Measurements from ENCODE around the gene RENBP. TPM values are rescaled to one million over a fixed set of nuclear protein-coding genes. Genes with fewer than 3 reads are reported as not detected.

RENBP gene
- total RNA-seq, 2 experiments from 2014 or later: 5.3 to 6.3 TPM

GRCh38 chrX:153928846-153929245 is 15.6 kb downstream of the RENBP start:
- POLR2A ChIA-PET: interaction anchor here (0.6 to 1.1 kb wide), 3 partner anchors 10 to 76 kb away, joined by 3 to 6 read pairs (median 4); partner anchors contain the start of gene HCFC1
- CTCF ChIA-PET: interaction anchor here (0.9 to 8.5 kb wide), 2 partner anchors 19 to 40 kb away, joined by 3 to 58 read pairs; no protein-coding TSS in a partner anchor

GRCh38 chrX:153927922-153928760 is 16.3 kb downstream of the RENBP start:
- ChIA-PET POLR2A (interaction anchor here (0.6 to 1.1 kb wide), 3 partner anchors 11 to 76 kb away, joined by 3 to 6 read pairs (median 4); partner anchors contain the start of gene HCFC1), CTCF (interaction anchor here (0.9 to 8.5 kb wide), 2 partner anchors 19 to 41 kb away, joined by 3 to 58 read pairs; no protein-coding TSS in a partner anchor)

GRCh38 chrX:153927672-153927921 is 16.8 kb downstream of the RENBP start:
- CTCF ChIA-PET: interaction anchor here (8.5 kb wide), 1 partner anchor 20 kb away, joined by 58 read pairs; no protein-coding TSS in a partner anchor
- POLR2A ChIA-PET: interaction anchor here (1.2 kb wide), 1 partner anchor 42 kb away, joined by 3 read pairs; no protein-coding TSS in a partner anchor

GRCh38 chrX:153926858-153927671 is 17.4 kb downstream of the RENBP start:
- POLR2A ChIA-PET: interaction anchor here (0.5 to 2.5 kb wide), 6 partner anchors 8 to 43 kb away, joined by 3 to 10 read pairs (median 4); partner anchors contain the start of gene NAA10
- CTCF ChIA-PET: interaction anchor here (1.3 to 8.5 kb wide), 3 partner anchors 20 to 45 kb away, joined by 3 to 58 read pairs (median 5); partner anchors contain the start of genes HCFC1 and TMEM187

- ChIA-PET POLR2A (interaction anchor here (0.9 to 2.5 kb wide), 6 partner anchors 8 to 43 kb away, joined by 3 to 12 read pairs (median 4); partner anchors contain the start of gene NAA10), CTCF (interaction anchor here (1.3 to 8.5 kb wide), 3 partner anchors 21 to 46 kb away, joined by 3 to 58 read pairs (median 5); partner anchors contain the start of genes HCFC1 and TMEM187)
These were observed 17.9 kb downstream of the RENBP start for GRCh38 chrX:153926552-153926857.

GRCh38 chrX:153925739-153926551 is 18.5 kb downstream of the RENBP start, which contains the start of gene ARHGAP4:
TSS of gene ARHGAP4 (minus strand) at chrX:153926264. CDS start at chrX:153926202, 62 bp downstream.
- ChIA-PET CTCF (interaction anchor here (0.9 to 8.5 kb wide), 5 partner anchors 15 to 56 kb away, joined by 3 to 58 read pairs (median 3); partner anchors contain the start of genes HCFC1 and TMEM187), POLR2A (interaction anchor here (0.9 to 2.5 kb wide), 8 partner anchors 9 to 44 kb away, joined by 3 to 12 read pairs (median 4); partner anchors contain the start of gene NAA10)

GRCh38 chrX:153925387-153925738 is 19.1 kb downstream of the RENBP start:
- CTCF ChIA-PET: interaction anchor here (0.9 to 8.5 kb wide), 4 partner anchors 14 to 57 kb away, joined by 3 to 58 read pairs (median 4); no protein-coding TSS in a partner anchor
- POLR2A ChIA-PET: interaction anchor here (1.1 to 2.5 kb wide), 5 partner anchors 11 to 41 kb away, joined by 3 to 12 read pairs (median 4); no protein-coding TSS in a partner anchor

- ChIA-PET POLR2A (interaction anchor here (0.5 to 2.5 kb wide), 8 partner anchors 13 to 130 kb away, joined by 3 to 12 read pairs (median 4); partner anchors contain the start of genes IDH3G and SSR4), CTCF (interaction anchor here (0.7 to 8.5 kb wide), 5 partner anchors 8 to 41 kb away, joined by 3 to 58 read pairs (median 3); partner anchors contain the start of gene RENBP)
These were observed 20.1 kb downstream of the RENBP start for GRCh38 chrX:153924149-153924861.

GRCh38 chrX:153922932-153923857 is 21.2 kb downstream of the RENBP start:
- ChIA-PET CTCF (interaction anchor here (0.6 to 8.5 kb wide), 7 partner anchors 9 to 159 kb away, joined by 3 to 58 read pairs (median 3); partner anchors contain the start of gene PLXNB3), POLR2A (interaction anchor here (2.5 kb wide), 1 partner anchor 129 kb away, joined by 7 read pairs; the partner anchor contains the start of genes IDH3G and SSR4)

GRCh38 chrX:153921511-153922446 is 22.7 kb downstream of the RENBP start:
- ChIA-PET CTCF (interaction anchor here (0.5 to 8.5 kb wide), 2 partner anchors 17 to 26 kb away, joined by 3 to 58 read pairs; no protein-coding TSS in a partner anchor), POLR2A (no interaction called here)

DNA sequence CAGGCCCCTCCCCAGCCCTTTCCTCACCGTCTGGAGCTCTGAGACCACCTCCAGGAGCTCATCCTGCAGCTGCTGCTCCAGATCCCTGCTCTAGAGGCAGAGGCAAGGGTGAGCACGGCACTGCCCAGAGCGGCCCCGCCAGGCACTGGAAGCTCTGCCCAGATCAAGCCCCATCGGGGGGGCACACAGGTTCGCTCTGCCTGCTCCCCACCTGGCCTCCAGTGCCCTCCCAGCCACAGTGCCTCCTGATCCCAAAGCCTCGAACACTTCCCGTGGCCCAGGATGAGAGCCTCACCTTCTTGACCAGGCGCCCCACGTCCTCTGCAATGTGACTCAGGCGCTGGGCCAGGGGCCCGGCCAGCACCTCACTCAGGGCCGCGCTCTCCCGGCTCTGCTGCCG is 23.4 kb downstream of the RENBP start:
- ChIA-PET POLR2A (interaction anchor here (0.9 kb wide), 1 partner anchor 46 kb away, joined by 4 read pairs; no protein-coding TSS in a partner anchor), CTCF (no interaction called here)

GRCh38 chrX:153920546-153920945 is 23.9 kb downstream of the RENBP start:
- ChIA-PET CTCF (no interaction called here), POLR2A (interaction anchor here (0.9 kb wide), 1 partner anchor 47 kb away, joined by 4 read pairs; no protein-coding TSS in a partner anchor)

GRCh38 chrX:153919281-153919680 is 25.2 kb downstream of the RENBP start:
- POLR2A ChIA-PET: no interaction called here
- CTCF ChIA-PET: no interaction called here

DNA sequence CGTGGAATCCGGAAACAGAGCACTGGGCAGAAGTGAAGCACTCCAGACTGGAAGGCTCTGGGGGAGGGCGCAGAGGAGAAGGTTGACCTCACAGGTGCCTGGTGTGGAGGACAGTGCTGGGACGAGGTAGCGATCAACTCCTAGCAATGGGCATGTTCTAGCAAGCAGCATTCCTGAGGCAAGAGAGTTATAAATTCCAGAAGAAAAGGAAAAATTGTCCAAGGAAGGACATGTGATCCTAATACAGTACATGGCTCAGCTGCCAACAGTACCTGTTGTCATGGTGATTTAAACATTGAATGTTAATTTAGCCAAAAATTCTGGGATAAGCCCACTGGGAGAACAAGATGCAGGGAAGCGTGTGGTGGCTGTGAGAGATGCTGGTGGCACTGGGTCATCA is 26.6 kb downstream of the RENBP start:
- ChIA-PET POLR2A (no interaction called here), CTCF (no interaction called here)

GRCh38 chrX:153913701-153914100 is 30.7 kb downstream of the RENBP start:
- CTCF ChIA-PET: no interaction called here
- POLR2A ChIA-PET: no interaction called here
